NCI-H2227 treated with DMSO at 0.1 percent for 48 hours (cell line): ENCODE results near the gene RAP1GAP2.
"Not testable (repeated sequence)": the region's sequence is repeated elsewhere in the genome, so short reads cannot be mapped to it uniquely, and the experiment has no call there.

Experiments
- DNase-seq: peaks from one replicate; lab custom pipeline; 2025; lab: John Stamatoyannopoulos, UW

RAP1GAP2 gene

DNA sequence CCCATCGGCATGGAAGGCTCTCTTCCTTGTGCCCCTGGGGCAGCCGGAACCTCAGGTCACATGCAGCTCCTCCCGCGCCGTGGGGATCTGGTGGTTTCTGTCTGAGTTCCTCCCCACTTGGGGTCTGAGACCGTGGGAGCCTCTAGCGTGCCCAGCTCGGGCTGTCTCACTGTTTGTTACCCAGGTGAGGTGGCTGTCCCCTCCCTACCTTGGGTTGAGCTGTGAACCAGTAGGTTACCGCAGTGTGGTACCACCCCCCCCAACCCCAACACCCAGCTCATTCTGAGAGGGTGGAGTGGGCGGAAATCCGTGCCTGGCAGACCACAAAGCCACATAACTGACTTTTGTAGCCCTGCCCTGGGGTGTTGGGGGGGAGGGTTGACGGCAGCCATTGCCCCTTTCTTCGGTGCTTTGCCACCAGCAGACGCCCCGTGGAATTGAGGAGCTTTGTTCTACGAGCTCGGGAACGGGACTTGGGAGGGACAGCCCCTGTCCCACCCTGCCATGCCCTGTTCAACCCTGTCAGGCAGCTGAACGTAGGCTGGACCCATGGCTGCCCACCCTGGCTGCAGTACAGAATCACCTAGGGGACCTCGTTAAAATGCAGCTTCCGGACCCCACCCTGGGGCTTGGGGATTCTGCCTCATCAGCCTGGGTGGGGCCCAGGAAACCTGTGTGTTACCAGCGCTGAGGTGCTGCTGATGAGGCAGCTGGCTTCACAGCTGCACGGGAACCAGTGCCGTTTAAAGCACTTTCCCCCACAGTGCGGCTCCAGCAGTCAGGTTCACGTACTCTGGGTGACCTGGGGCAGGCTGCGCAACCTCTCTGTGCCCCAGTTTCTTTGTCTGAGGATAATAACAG lies 18.5 kb downstream of the RAP1GAP2 start:
- DNase-seq = no peak

DNA sequence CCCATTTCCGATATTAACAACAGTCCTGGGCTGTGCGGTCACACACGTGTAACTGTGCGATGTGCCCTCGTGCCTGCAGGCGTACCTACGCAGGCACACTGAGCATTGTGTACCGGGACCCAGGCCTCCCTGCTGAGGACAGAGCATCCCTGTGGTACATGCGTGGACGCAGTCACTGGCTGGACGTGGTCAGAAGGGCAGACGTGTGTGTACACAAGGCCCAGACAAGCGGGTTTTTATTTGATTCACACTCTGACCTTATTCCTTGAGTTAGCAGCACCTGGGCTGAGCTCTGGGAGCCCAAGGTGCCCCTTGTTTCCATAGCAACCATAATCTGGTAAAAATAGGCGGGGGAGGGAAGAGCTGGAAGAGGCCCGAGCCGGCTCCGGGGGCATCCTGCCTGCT lies 19.5 kb downstream of the RAP1GAP2 start:
- DNase-seq = peak; percentile 9

DNA sequence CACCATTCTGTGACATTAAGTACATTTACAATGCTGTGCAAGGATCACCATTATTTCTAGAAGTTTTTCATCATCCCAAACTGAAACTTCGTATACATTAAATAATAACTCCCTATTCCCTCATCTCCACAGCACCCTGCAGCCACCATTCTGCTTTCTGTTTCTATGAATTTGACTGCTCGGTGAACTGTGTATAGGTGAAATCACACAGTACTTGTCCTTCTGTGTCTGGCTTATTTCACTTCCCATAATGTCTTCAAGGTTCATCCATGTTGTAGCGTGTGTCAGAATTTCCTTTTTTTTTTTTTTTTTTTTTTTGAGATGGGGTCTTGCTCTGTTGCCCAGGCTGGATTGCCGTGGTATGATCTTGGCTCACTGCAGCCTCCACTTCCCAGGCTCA lies 20.4 kb downstream of the RAP1GAP2 start:
- DNase-seq = no peak

DNA sequence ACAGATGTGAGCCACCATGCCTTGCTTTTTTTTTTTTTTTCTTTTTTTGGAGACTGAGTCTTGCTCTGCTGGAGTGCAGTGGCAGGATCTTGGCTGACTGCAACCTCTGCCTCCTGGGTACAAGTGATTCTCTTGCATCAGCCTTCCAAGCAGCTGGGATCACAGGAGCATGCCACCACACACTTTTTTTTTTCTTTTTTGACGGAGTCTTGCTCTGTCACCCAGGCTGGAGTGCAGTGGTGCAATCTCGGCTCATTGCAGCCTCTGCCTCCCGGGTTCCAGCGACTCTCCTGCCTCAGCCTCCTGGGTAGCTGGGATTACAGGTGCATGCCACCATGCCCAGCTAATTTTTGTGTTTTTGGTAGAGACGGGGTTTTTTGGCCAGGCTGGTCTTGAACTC lies 23.1 kb downstream of the RAP1GAP2 start:
- DNase-seq = not testable (repeated sequence)

DNA sequence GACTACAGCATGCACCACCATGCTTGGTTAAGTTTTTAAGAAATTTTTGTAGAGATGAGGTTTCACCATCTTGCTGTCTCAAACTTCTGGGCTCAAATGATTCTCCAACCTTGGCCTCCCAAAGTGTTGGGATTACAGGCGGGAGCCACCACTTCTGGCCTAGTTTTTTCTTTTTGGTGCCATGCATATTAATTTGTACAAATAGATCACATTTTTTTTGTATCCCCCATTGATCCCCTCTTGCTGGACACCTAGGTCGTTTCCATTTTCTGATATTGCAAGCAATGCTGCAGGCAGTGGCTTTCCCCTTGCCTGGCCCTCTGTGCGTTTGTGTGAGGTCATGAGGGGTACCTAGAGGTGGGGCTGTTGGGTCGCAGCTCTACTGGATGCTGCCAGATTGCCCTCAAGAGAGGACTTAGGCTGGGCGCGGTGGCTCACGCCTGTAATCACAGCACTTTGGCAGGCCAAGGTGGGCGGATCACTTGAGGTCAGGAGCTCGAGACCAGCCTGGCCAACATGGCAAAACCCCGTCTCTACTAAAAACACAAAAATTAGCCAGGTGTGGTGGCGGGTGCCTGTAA lies 23.8 kb downstream of the RAP1GAP2 start:
- DNase-seq = no peak

DNA sequence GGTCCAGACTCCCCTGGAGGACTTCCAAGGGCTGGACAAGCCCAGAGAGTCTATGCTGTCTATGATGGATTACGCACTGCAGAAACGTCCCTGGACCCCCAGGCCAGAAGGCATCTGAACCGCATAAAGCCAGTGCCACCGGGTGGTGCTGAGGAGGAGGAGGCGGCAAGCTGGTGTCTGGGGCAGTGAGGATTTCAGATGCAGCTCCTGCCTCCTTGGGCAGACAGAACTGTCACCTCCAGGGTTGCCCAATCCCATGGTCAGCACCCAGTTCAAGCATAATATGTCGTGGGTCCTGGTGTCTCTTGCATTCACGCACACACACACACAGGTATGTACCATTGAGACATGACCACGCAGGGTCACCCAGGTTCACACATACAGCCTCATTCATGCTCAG lies 25.6 kb downstream of the RAP1GAP2 start:
- no peak for DNase-seq

DNA sequence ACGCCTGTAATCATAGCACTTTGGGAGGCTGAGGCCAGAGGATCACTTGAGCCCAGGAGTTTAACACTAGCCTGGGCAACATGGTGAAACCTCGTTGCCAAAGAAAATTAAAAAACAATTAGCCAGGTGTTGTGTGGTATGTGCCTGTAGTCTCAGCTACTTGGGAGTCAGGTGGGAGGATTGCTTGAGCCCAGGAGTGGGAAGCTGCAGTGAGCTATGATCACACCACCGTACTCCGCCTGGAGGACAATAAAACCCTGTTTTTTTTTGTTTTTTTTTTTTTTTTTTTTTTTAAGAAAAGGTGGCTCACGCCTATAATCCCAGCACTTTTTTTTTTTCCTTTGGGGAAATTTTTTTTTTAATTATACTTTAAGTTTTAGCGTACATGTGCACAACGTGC lies 26.1 kb downstream of the RAP1GAP2 start:
- DNase-seq = no peak

DNA sequence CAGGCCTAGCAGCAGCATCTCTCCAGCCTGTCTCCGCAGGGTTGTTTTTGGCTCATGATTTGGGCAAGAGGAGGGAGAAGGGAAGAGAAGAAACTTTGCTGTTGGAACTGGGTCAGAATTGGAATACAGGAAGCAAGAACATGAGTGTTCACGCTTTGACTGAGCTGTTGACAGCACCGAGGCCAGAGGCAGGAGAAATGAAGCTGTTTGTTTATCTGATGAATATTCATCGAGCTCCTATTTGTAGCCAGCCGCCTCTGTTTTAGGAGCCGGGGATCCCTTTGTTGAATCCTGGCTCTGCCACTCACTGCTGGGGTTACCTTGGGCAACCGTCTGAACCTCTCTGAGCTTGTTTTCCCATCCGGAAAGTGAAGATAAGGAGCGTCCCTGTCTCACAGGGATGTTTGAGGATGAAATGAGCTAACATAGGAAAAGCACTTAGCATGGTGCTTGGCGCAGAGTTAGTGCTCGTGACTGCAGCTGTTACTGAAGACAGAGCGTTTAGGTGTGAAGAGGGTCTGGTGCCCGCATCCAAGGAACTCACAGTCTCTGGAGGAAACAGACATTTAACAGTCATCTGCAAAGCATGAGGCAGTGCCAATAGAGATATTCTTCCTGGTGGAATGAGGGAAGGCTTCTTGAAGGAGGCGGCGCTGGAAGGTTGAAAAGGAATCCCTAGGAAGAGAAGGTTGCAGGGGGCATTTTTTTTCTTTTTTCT lies 29.2 kb downstream of the RAP1GAP2 start:
- no peak for DNase-seq

DNA sequence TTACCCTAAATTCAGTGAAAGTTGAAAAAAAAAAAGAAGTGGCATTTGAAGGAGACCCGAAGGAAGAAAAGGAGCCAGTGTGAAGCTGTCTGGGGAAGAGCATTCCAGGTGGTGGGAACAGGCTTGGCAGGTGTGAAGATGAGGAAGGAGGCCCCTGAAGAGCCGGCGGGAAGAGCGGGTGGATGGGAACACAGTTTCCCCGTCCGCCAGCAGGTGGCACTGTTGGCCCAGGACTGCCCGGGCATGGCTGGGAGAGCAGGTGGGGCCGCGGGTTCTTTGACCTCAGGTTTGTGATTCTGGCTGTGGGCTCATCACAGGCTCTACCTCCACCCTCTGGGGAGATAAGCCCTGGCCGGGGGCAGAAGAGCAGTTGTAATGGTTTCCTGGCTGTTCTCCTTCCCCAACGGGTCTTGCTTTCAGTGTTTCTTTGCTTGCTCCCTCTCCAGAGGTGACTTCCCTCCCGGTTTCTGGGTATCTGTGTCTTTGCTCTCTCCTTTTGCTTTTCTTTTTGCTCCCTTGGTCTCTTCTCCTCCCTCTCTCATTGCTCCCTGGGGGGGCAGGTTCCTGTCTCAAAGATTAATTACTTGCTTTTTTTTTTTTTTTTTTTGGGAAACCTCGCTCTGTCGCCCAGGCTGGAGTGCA lies 32.3 kb downstream of the RAP1GAP2 start:
- DNase-seq = peak; percentile 30

DNA sequence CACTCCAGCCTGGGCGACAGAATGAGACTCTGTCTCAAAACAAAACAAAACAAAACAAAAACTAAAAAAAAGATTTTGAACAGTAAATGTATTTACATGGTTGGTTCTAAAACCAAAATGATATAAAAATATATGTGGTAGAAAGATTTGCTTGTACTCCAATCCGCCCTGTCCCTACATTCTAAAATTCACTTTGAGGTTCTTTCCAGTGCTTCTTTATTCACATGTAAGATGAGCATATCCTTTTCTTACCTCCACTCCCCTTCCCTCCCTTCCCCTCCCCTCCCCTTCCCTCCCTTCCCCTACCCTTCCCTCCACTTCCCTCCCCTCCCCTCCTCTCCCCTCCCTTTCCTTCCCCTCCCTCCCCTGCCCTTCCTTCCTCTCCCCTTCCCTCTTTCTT lies 34.4 kb downstream of the RAP1GAP2 start:
- DNase-seq = no peak

DNA sequence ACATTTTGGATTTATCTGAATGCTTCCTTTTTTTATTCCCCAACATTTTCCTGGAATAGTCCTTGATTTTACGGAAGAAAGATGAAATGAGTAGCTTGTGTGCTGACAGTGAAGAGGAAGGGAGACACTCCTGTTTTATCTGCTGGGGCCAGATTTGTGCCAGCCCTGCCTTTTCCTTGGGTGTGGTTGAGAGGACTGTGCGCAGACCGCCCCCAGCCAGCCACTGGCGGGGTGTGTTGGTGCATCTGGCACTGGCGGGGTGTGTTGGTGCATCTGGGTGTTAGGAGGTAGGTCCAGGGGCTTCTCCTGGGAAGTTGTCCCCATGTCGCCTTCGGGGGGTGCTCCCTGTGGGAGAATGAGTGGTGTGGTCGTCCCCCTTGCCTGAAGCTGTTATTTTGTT lies 39.5 kb downstream of the RAP1GAP2 start:
- DNase-seq = no peak

DNA sequence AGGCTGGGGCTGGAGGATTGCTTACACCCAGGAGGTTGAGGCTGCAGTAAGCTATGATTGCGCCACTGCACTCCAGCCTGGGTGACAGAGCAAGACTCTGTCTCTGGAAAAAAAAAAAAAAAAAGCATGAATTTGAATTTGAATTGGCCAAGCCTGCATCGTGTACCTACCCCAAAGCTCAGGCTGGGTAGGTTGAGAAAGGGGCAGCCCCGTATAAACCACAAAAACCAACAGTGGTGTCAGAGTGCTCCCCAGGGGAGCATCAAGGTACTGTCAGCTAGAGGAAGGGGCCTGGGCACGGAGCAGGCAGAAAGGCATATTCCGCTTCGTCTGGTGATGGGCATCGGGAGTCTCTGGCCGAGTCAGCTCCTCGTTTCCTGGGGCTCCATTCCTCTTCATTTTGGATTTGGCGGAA lies 40.9 kb downstream of the RAP1GAP2 start:
- DNase-seq = no peak

DNA sequence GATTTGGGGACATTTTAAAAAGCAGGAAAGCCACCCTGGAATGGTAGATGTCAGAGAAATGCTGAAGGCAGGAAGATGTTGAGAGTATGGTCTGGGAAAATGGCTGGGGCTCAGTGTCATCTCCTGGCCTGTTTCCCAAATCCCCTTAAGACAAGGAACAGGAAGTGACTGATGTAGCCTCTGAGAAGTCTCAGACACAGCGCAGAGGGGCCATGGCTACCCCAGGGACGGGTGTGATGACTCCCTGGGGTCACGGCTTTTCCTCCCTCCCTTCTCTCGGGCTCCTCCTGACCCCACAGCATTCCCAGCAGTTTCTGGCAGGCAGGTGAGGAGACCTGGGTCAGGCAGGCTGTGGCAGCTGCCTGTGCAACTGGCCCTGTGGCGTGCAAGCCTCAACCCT lies 45.4 kb downstream of the RAP1GAP2 start:
- DNase-seq = no peak

DNA sequence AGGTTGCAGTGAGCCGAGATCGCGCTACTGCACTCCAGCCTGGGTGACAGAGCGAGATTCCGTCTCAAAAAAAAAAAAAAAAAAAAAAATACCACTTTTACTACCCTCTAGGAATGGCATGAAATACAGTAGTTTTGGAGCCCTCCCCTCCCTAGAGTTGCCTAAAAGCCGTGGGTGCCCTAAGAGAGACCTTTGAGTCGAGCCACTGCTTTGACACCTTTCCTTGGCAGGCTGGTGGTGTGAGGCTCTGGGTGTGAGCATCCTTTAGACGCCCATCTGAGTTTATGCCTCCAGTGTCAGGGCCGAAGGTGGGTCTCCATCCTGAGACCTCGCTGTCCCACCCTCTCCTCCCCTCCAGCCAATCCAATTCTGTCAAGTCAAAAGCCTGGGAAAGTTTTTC lies 46.2 kb downstream of the RAP1GAP2 start:
- DNase-seq = no peak

DNA sequence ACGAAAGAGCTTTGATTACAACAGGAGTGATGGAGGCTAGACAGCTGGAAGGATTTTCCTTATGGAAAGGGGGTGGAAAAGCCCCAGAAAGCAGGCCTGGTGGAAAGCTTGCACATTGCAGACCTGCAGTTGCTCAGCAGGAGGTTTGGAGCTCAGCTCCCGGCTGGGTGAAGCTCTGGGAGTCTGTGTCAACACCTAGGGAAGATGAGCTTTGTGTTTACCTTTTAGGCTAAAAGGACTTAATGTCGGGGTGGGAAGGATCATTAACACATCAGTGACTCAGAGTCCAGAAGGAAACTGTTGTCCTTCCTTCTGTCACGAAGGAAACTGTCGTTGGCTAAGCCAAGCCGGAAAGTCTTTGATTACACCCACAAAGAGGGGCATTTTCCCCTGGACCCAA lies 48.2 kb downstream of the RAP1GAP2 start:
- DNase-seq = peak; percentile 40

DNA sequence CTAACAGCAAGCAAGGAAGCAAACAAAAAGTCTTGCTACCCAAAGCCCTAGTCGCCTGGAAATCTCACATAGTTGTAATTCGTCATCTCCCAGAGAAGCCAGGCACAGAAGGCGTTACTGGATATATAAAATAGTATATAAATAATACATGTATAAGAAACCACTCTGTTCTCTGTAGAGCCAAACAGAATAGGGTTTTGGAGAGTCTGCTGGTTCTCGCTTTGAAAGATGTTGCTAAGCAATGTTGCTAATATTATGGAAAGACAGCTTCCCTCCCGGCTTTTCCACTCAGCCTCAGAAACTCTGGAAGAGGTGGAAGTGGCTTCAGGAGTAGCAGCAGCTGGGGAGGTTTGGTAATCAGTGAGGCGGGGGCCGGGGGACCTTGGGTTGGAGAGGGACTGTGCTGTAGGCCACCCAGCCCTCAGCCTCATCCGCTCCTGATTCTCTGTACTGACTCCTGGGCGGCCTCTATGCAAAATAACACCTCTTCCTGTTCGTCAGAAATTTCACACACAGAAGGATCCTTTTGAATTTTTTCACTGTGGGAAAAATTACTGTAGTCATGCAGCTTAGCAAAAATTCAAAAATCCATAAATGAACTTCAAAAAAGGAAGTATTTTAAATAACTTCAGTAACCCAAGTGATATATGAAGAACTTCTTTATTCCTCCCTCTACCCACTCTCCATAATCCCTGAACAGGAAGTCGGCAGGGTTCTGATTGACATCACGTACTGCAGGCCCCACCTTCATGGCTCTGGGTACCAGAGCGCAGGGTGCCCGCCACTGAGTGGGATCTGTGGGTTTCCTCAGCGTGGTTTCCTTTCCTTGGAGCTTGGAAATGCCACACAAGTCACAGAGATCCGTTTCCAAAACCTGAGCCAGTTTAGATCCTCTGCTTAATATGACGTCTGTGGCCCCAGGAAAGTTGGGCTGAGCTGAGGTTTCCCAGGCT lies 51.4 kb downstream of the RAP1GAP2 start:
- DNase-seq = no peak

DNA sequence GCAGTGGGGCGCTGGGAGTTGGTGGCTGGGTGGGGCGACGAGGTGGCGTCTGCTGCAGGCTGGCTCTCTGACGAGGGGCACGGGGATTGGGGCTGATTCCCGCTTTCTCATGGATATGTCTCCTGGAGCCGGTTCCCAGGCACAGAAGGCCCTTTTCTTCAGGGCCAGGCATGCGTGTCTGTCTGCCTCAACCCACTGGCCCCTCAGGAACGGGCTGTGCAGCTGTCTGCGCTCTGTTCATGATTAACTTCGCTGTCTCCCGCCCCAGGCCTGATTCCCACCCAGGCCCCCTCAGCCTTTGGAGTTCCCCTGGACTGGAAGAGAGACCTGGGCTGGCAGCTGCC lies 53.1 kb downstream of the RAP1GAP2 start:
- no peak for DNase-seq

DNA sequence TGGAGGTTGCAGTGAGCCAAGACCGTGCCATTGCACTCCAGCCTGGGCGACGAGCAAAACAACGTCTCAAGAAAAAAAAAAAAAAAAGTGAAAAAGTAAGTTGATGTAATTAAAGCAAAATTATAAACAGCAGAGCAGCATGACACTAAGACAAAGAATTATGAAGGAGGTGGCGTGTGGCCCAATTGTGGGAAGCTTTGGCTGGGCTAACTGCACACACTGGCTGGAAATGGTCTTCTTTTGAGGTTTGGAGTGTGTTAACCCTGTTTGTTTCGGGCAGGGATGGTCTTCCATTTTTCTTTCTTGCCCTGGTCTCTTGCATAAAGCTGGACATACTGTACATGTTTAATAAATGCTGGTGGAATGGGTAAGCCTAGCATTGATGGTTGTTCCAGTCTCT lies 54.8 kb downstream of the RAP1GAP2 start:
- DNase-seq = no peak

DNA sequence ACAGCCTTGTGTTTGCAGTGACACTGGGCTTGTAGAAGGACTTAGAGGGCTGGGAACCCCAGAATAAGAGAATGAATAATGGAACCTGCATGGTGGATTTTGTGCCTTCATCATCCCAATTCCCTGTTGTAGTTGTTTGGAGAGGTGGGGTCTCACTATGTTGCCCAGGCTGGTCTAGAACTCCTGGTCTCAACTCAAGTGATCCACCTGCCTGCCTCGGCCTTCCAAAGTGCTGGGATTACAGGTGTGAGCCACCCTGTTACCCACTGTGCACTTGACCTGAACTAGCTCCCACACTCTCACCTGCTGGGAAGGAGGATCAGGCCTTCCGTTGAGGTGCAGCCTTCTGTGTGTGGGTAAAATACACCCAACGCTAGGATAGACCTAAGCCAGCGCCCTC lies 55.4 kb downstream of the RAP1GAP2 start:
- no peak for DNase-seq

DNA sequence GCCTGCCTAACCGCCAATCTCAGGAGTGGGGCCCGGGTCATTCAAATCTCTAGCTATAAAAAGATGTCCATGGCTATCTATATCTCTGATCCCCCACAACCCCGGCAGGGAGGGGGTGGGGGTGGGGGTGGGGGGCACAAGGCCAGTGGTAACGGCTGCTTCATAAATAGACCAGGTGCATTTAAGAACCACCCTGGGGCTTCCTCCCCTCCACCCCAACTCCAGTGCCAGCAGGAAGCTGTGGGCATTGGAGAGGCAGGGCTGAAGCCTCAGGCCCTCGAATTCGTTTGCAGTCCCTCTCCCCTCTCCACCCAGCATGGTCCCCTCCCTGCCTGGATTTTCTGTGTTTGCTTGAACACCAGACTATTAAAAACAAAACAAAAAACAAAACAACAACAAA lies 56.0 kb downstream of the RAP1GAP2 start:
- no peak for DNase-seq

DNA sequence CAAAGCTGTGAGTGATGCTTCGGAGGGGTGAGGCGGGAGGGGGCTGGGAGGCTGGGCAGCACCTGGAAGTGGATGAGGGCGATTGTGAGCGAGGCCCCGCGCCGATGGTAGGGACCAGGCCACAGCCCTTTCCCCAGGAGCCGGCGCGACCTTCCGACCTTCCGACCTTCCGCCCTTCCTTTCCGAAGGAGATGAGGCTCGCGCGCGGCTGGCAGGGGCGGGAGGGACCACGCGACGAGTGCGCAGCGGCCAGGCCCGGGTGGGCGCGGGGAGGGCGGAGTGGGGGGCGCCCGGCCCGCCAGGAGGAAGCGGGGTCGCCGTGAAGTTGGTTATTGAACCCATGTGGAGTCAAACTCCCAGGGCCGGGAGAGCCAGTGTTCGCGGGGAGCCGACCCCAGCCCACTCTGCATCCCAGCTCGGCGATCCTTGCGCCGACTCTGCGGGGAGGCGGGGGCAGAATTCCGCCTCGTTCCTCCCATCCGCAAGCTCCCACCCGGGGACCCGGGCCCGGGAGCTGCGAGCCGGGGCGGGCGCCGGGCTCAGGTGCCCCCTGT lies 56.6 kb downstream of the RAP1GAP2 start:
- DNase-seq = no peak
